ENCODE data around the gene OCA2. TPM values are rescaled to one million over a fixed set of nuclear protein-coding genes. Genes with fewer than 3 reads are reported as not detected.

Gene OCA2
- total RNA-seq, 1 experiment from 2014 or later, result 0.57 TPM

DNA sequence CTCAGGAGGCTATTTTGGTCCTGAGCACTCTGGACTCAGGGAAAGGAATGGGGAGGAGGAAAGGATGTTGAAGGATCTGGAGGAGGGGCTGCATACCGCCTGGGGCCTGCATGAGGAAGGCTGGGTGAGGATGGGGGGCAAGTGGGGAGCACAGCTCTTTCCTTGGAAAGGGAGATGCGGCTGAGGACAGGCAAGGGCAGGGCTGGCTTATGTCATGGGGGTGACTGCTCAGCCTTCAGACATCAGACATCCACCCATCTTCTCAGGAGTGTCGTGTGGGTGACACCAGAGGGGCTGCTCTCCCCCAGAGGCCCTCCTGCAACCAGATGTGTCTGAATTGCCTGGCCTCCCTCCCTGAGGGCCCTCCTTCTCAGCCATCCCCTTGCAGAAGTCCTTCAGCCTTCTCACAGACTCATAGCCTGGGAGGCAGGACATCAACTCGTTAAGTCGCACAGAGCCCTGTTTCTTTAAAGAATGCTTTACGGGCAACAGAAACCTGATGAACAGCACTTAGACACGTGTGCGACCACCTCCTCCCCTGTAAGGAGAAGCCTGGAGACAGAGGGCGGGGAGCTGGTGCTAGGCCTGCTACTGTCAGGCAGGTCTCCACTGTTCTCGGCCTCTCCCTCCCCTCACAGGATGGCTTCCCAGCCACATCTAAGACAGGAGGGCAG is 252.3 kb downstream of the OCA2 start:
- Mint-ChIP-seq H3K36me3 (ENCODE audit: insufficient read depth, unreplicated experiment) (no peaks in the 10 kb centered on the region), H3K27me3 (ENCODE audit: insufficient read depth, unreplicated experiment) (peaks cover 3% of the 10 kb centered on the region), H3K9me3 (ENCODE audit: unreplicated experiment) (no peaks in the 10 kb centered on the region), H3K4me1 (ENCODE audit: low read depth, unreplicated experiment) (no peaks in the 10 kb centered on the region), H3K4me3 (ENCODE audit: unreplicated experiment) (no peak overlapping the region), H3K27ac (ENCODE audit: unreplicated experiment) (no peak overlapping the region)
- BruUV-seq (replicated peaks), result no TSS peak
- DNase-seq, result no peak
- CTCF ChIA-PET, result no interaction called here
- POLR2A ChIA-PET, result no interaction called here
- no peaks in the 10 kb centered on the region for H3K9me3 ChIP-seq
- H3K4me3 ChIP-seq (ENCODE audit: low read depth, low read length), result no peak overlapping the region
- TF ChIP-seq, protein P1, sequence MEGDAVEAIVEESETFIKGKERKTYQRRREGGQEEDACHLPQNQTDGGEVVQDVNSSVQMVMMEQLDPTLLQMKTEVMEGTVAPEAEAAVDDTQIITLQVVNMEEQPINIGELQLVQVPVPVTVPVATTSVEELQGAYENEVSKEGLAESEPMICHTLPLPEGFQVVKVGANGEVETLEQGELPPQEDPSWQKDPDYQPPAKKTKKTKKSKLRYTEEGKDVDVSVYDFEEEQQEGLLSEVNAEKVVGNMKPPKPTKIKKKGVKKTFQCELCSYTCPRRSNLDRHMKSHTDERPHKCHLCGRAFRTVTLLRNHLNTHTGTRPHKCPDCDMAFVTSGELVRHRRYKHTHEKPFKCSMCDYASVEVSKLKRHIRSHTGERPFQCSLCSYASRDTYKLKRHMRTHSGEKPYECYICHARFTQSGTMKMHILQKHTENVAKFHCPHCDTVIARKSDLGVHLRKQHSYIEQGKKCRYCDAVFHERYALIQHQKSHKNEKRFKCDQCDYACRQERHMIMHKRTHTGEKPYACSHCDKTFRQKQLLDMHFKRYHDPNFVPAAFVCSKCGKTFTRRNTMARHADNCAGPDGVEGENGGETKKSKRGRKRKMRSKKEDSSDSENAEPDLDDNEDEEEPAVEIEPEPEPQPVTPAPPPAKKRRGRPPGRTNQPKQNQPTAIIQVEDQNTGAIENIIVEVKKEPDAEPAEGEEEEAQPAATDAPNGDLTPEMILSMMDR (IDR thresholded peaks at IDR 0.05; ENCODE audit: insufficient read depth in 1 of 2, low read depth in 1 of 2, low read length in 1 of 2, severe bottlenecking in 1 of 2, unreplicated experiment in 1 of 2), result no peak
- H3K4me1 ChIP-seq, result no peaks in the 10 kb centered on the region
- H3K27me3 ChIP-seq (replicated peaks; ENCODE audit: control insufficient read depth, insufficient read depth, low read length), result no peaks in the 10 kb centered on the region
- H3K36me3 ChIP-seq (ENCODE audit: control insufficient read depth, insufficient read depth, low read length), result no peaks in the 10 kb centered on the region; the same call in 1 of the 2 replicates
- intact Hi-C loops (cut with micrococcal nuclease; ENCODE audit: unreplicated experiment), result no loop called here

GRCh38 chr15:27845535-27846369 is 253.4 kb downstream of the OCA2 start:
- Histone ChIP-seq H3K4me3 (ENCODE audit: low read depth, low read length) (no peak overlapping the region), H3K4me1 (no peaks in the 10 kb centered on the region), H3K27me3 (replicated peaks; ENCODE audit: control insufficient read depth, insufficient read depth, low read length) (no peaks in the 10 kb centered on the region), H3K36me3 (ENCODE audit: control insufficient read depth, insufficient read depth, low read length) (no peaks in the 10 kb centered on the region; the same call in 1 of the 2 replicates), H3K9me3 (no peaks in the 10 kb centered on the region)
- no peaks in the 10 kb centered on the region for H3K36me3 Mint-ChIP-seq (ENCODE audit: insufficient read depth, unreplicated experiment)
- no TSS peak for BruUV-seq (replicated peaks)
- H3K4me3 Mint-ChIP-seq (ENCODE audit: unreplicated experiment), result no peak overlapping the region
- no peak overlapping the region for H3K27ac Mint-ChIP-seq (ENCODE audit: unreplicated experiment)
- peaks cover 3% of the 10 kb centered on the region for H3K27me3 Mint-ChIP-seq (ENCODE audit: insufficient read depth, unreplicated experiment)
- no peaks in the 10 kb centered on the region for H3K4me1 Mint-ChIP-seq (ENCODE audit: low read depth, unreplicated experiment)
- CTCF ChIA-PET, result no interaction called here
- no peak for DNase-seq
- POLR2A ChIA-PET, result no interaction called here
- TF ChIP-seq, protein P1 (IDR thresholded peaks at IDR 0.05; ENCODE audit: insufficient read depth in 1 of 2, low read depth in 1 of 2, low read length in 1 of 2, severe bottlenecking in 1 of 2, unreplicated experiment in 1 of 2), result no peak
- H3K9me3 Mint-ChIP-seq (ENCODE audit: unreplicated experiment), result no peaks in the 10 kb centered on the region
- intact Hi-C loops (cut with micrococcal nuclease; ENCODE audit: unreplicated experiment), result no loop called here

DNA sequence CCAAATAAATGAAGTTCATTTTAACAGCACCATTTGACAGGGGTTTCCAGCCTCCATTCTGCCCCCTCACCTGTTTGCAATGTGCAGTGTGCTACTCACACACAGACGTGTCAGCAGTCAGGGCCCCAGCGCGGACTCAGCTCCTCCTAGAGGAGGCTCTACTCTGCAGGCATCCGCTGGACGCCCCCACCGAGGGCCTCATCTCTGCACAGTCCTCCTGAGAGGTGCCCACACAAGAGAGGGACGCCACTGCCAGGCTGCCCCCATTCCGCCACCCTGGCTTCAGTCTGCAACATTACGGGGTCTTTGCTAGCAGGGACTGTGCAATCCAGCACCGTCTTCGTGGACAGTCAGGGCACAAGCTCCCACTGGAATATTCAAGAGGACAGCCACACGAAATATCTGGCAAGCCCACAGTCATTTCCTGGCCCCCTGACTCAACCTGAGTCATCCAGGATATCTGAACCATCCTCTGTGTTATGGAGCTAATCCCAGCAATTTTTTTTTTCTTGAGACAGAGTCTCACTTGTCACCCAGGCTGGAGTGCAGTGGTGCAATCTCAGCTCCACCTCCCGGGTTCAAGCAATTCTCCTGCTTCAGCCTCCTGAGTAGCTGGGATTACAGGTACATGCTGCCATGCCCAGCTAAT is 255.0 kb downstream of the OCA2 start:
- no TSS peak for BruUV-seq (replicated peaks)
- no peak for DNase-seq
- H3K4me1 ChIP-seq, result no peaks in the 10 kb centered on the region
- no peaks in the 10 kb centered on the region; the same call in 1 of the 2 replicates for H3K36me3 ChIP-seq (ENCODE audit: control insufficient read depth, insufficient read depth, low read length)
- ChIA-PET POLR2A (no interaction called here), CTCF (interaction anchor here (0.6 kb wide), 1 partner anchor 91 kb away, joined by 3 read pairs; no protein-coding TSS in a partner anchor)
- no peaks in the 10 kb centered on the region for H3K9me3 ChIP-seq
- H3K4me1 Mint-ChIP-seq (ENCODE audit: low read depth, unreplicated experiment), result no peaks in the 10 kb centered on the region
- H3K27me3 ChIP-seq (replicated peaks; ENCODE audit: control insufficient read depth, insufficient read depth, low read length), result no peaks in the 10 kb centered on the region
- intact Hi-C loops (cut with micrococcal nuclease; ENCODE audit: unreplicated experiment), result no loop called here
- TF ChIP-seq, protein P1 (IDR thresholded peaks at IDR 0.05; ENCODE audit: insufficient read depth in 1 of 2, low read depth in 1 of 2, low read length in 1 of 2, severe bottlenecking in 1 of 2, unreplicated experiment in 1 of 2), result no peak
- no peak overlapping the region for H3K4me3 Mint-ChIP-seq (ENCODE audit: unreplicated experiment)
- H3K27ac Mint-ChIP-seq (ENCODE audit: unreplicated experiment), result no peak overlapping the region
- H3K4me3 ChIP-seq (ENCODE audit: low read depth, low read length), result no peak overlapping the region
- H3K36me3 Mint-ChIP-seq (ENCODE audit: insufficient read depth, unreplicated experiment), result no peaks in the 10 kb centered on the region
- H3K9me3 Mint-ChIP-seq (ENCODE audit: unreplicated experiment), result no peaks in the 10 kb centered on the region
- H3K27me3 Mint-ChIP-seq (ENCODE audit: insufficient read depth, unreplicated experiment), result no peaks in the 10 kb centered on the region

Data from Caco-2 (cell line).